NB4 (cell line): ENCODE results near the gene SLC35E3.

Experiments
- CTCF ChIP-seq: IDR thresholded peaks from one replicate; pipeline ENCODE4 v1.5.1; 2012; ENCODE audit warnings: low read depth, low read length
- MAX ChIP-seq: IDR thresholded peaks from 2 replicates; pipeline ENCODE4 v1.6.1; 2011; ENCODE audit warnings: low read depth, low read length
- MYC ChIP-seq: IDR thresholded peaks from 2 replicates; pipeline ENCODE4 v1.6.1; 2011; ENCODE audit warnings: low read depth, low read length
- POLR2A ChIP-seq: IDR thresholded peaks from 2 replicates; pipeline ENCODE4 v1.6.1; 2011; ENCODE audit warnings: mild to moderate bottlenecking; ENCODE audit not compliant: insufficient read length; ENCODE audit errors: extremely low read depth

- no peak for TF ChIP-seq POLR2A
- no peak for TF ChIP-seq CTCF
- no peak for TF ChIP-seq MAX
- TF ChIP-seq MYC, result no peak
Observed at GRCh38 chr12:68827895-68828671, 82.1 kb downstream of the SLC35E3 start.
